HG02981 (cell line): ENCODE results near the gene DNAJB1.
"Not testable (repeated sequence)": the region's sequence is repeated elsewhere in the genome, so short reads cannot be mapped to it uniquely, and the experiment has no call there.

Experiments used
- ATAC-seq: cut with Tn5 transposase; IDR thresholded peaks from one replicate; pipeline ENCODE4 v1.9.1; 2021; ENCODE audit warnings: mild to moderate bottlenecking, moderate library complexity; ENCODE audit not compliant: unreplicated experiment

Gene DNAJB1

GRCh38 chr19:14517840-14518505 is at the start of gene DNAJB1:
TSS of gene DNAJB1 (minus strand) at chr19:14518397. CDS start at chr19:14518349, 48 bp downstream.
- peak; percentile 50 for ATAC-seq

GRCh38 chr19:14567079-14567478 is 48.9 kb upstream of the DNAJB1 start:
- ATAC-seq = no peak

GRCh38 chr19:14566712-14567077 is 48.5 kb upstream of the DNAJB1 start:
- ATAC-seq = no peak

GRCh38 chr19:14565765-14566711 is 47.8 kb upstream of the DNAJB1 start:
- no peak for ATAC-seq

GRCh38 chr19:14565298-14565679 is 47.1 kb upstream of the DNAJB1 start:
- no peak for ATAC-seq

- not testable (repeated sequence) for ATAC-seq
Observed at GRCh38 chr19:14564652-14565297, 46.6 kb upstream of the DNAJB1 start.

- no peak for ATAC-seq
Observed at GRCh38 chr19:14563989-14564651, 45.9 kb upstream of the DNAJB1 start.

GRCh38 chr19:14563590-14563926 is 45.4 kb upstream of the DNAJB1 start:
- ATAC-seq = no peak

- ATAC-seq = no peak
Observed at GRCh38 chr19:14562660-14563589, 44.7 kb upstream of the DNAJB1 start.

GRCh38 chr19:14561847-14562351 is 43.7 kb upstream of the DNAJB1 start:
- ATAC-seq = no peak

GRCh38 chr19:14561249-14561648 is 43.1 kb upstream of the DNAJB1 start:
- ATAC-seq = no peak

- no peak for ATAC-seq
Observed at GRCh38 chr19:14560776-14561108, 42.5 kb upstream of the DNAJB1 start.

GRCh38 chr19:14559916-14560775 is 41.9 kb upstream of the DNAJB1 start:
- ATAC-seq = no peak

GRCh38 chr19:14558370-14559066 is 40.3 kb upstream of the DNAJB1 start:
- ATAC-seq = no peak

GRCh38 chr19:14556662-14557188 is 38.5 kb upstream of the DNAJB1 start:
- no peak for ATAC-seq

GRCh38 chr19:14555918-14556661 is 37.9 kb upstream of the DNAJB1 start:
- ATAC-seq = no peak

- ATAC-seq = no peak
Observed at GRCh38 chr19:14554382-14554812, 36.2 kb upstream of the DNAJB1 start.

- no peak for ATAC-seq
Observed at GRCh38 chr19:14553939-14554243, 35.7 kb upstream of the DNAJB1 start.
